Mesenchymal stem cell (in vitro differentiated cells and primary cell): Measurements from ENCODE around the gene RPS6KA5.

Experiments
- DNase-seq: peaks from one replicate; pipeline ENCODE4 v3.0.0-alpha.2; 2013
- H2AFZ ChIP-seq: one replicate; pipeline ENCODE4 v1.6.1; 2013; ENCODE audit warnings: low read depth, mild to moderate bottlenecking, control low read depth, inconsistent platforms, low read length, moderate library complexity
- H2AK5ac ChIP-seq: 2 replicates; pipeline ENCODE4 v1.6.1; 2013; ENCODE audit warnings: low read length, moderate library complexity, mild to moderate bottlenecking, inconsistent platforms; ENCODE audit not compliant: severe bottlenecking
- H2BK120ac ChIP-seq: one replicate; pipeline ENCODE4 v1.6.1; 2013; ENCODE audit warnings: low read depth, mild to moderate bottlenecking, inconsistent platforms, low read length, moderate library complexity
- H2BK12ac ChIP-seq, 2 experiments: one replicate each; pipeline ENCODE4 v1.6.1; 2013; ENCODE audit warnings: inconsistent platforms in 2 of 2, low read length in 2 of 2, mild to moderate bottlenecking in 2 of 2, moderate library complexity in 2 of 2, control low read depth in 1 of 2
- H2BK15ac ChIP-seq: one replicate; pipeline ENCODE4 v1.6.1; 2013; ENCODE audit warnings: mild to moderate bottlenecking, low read depth, inconsistent platforms; ENCODE audit not compliant: poor library complexity, severe bottlenecking
- H2BK5ac ChIP-seq: 2 replicates; pipeline ENCODE4 v1.6.1; 2013; ENCODE audit warnings: low read depth, mild to moderate bottlenecking, low read length, control low read depth, inconsistent platforms; ENCODE audit not compliant: poor library complexity, severe bottlenecking
- H3K14ac ChIP-seq, 2 experiments: one replicate each; pipeline ENCODE4 v1.6.1; 2013; ENCODE audit warnings: inconsistent platforms in 2 of 2, low read length in 2 of 2, control low read depth in 1 of 2, mild to moderate bottlenecking in 1 of 2, moderate library complexity in 1 of 2
- H3K18ac ChIP-seq, 2 experiments: one replicate each; pipeline ENCODE4 v1.6.1; 2013; ENCODE audit warnings: inconsistent platforms in 2 of 2, low read length in 2 of 2, control low read depth in 1 of 2, low read depth in 1 of 2, mild to moderate bottlenecking in 1 of 2
- H3K23ac ChIP-seq, 2 experiments: one replicate each; pipeline ENCODE4 v1.6.1; 2013; ENCODE audit warnings: inconsistent platforms in 2 of 2, low read length in 2 of 2, mild to moderate bottlenecking in 2 of 2, moderate library complexity in 2 of 2, control low read depth in 1 of 2
- H3K27ac ChIP-seq: 2 replicates; pipeline ENCODE4 v1.5.1; 2013; ENCODE audit warnings: mild to moderate bottlenecking, moderate library complexity, low read length, control low read depth, inconsistent platforms; ENCODE audit not compliant: poor library complexity, severe bottlenecking
- H3K27me3 ChIP-seq, 2 experiments: 2 replicates each; pipeline versions ENCODE4 v1.6.1 to v1.7.0; 2013; ENCODE audit warnings: low read length in 2 of 2, mild to moderate bottlenecking in 2 of 2, moderate library complexity in 2 of 2, control low read depth in 1 of 2, inconsistent platforms in 1 of 2; ENCODE audit not compliant: control insufficient read depth in 1 of 2, insufficient read depth in 1 of 2
- H3K36me3 ChIP-seq, 2 experiments: 2 replicates each; pipeline versions ENCODE4 v1.6.1 to v1.7.0; 2013; ENCODE audit warnings: low read length in 2 of 2, control low read depth in 1 of 2, inconsistent platforms in 1 of 2, low read depth in 1 of 2, mild to moderate bottlenecking in 1 of 2; ENCODE audit not compliant: insufficient read depth in 2 of 2, control insufficient read depth in 1 of 2
- H3K4ac ChIP-seq, 2 experiments: one replicate each; pipeline ENCODE4 v1.6.1; 2013; ENCODE audit warnings: inconsistent platforms in 2 of 2, low read length in 2 of 2, mild to moderate bottlenecking in 2 of 2, moderate library complexity in 2 of 2, control low read depth in 1 of 2, low read depth in 1 of 2
- H3K4me1 ChIP-seq: 2 replicates; pipeline ENCODE4 v1.6.1; 2013; ENCODE audit warnings: low read depth, low read length, control low read depth; ENCODE audit not compliant: control insufficient read depth, insufficient read depth
- H3K4me2 ChIP-seq: 2 replicates; pipeline ENCODE4 v1.6.1; 2013; ENCODE audit warnings: low read length, mild to moderate bottlenecking, inconsistent platforms; ENCODE audit not compliant: poor library complexity, severe bottlenecking
- H3K4me3 ChIP-seq, 2 experiments: 2 replicates each; pipeline versions ENCODE4 v1.5.1 to v1.7.0; 2013; ENCODE audit warnings: low read length in 2 of 2, mild to moderate bottlenecking in 2 of 2, control low read depth in 1 of 2, low read depth in 1 of 2; ENCODE audit not compliant: insufficient read depth in 1 of 2
- H3K79me1 ChIP-seq: replicated peaks from 2 replicates; pipeline ENCODE4 v1.6.1; 2013; ENCODE audit warnings: mild to moderate bottlenecking, control low read depth, low read length, inconsistent platforms; ENCODE audit not compliant: poor library complexity, severe bottlenecking
- H3K9ac ChIP-seq: 2 replicates; pipeline ENCODE4 v1.7.0; 2013; ENCODE audit warnings: mild to moderate bottlenecking, low read length, moderate library complexity
- H3K9me3 ChIP-seq: 2 replicates; pipeline ENCODE4 v1.7.0; 2013; ENCODE audit warnings: mild to moderate bottlenecking, low read length; ENCODE audit not compliant: control insufficient read depth
- H4K8ac ChIP-seq: one replicate; pipeline ENCODE4 v1.6.1; 2013; ENCODE audit warnings: inconsistent platforms, mild to moderate bottlenecking, low read length, moderate library complexity
- H4K91ac ChIP-seq: one replicate; pipeline ENCODE4 v1.6.1; 2013; ENCODE audit warnings: mild to moderate bottlenecking, low read length, inconsistent platforms
- WGBS: methylation state at CpG from one replicate; pipeline ENCODE4 v1.1.7; 2013; ENCODE audit warnings: mixed read lengths; 5-methylcytosine and 5-hydroxymethylcytosine counted together

The RPS6KA5 gene

DNA sequence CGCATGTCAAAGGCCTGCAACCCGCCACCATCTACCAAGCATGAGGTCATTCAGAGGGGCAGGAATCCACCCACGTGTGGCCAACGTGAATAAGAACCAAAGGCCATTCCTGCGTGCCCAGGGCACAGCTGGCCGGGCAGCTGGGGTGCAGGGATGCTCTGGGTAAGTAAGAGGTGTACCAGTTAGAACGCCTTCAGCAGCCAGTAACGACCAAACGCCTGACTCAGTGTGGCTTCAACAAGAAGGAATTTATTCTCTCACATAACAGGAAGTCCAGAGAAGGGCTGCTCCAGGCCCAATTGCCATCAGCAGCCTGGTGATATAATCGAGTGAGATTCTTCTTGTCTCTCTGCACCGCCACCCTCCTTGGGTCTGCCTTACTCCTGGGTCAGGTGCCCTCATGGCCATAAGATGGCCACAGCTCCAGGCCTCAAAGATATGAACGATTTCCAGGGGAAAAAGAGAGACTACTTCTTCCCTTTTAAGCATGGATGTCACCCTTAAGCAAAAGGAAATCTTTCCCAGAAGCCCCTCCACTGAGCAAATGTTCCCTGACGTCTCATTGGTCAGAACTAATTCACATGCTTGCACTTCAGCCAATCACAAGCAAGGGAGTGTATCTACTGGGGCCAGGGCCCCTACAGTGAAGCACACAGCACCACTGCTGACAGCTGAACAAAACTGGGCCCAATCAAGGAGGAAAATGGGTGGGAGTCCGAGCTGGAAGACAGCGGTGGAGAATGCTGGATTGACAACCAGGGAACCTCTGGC lies 251.5 kb downstream of the RPS6KA5 start:
- Histone ChIP-seq H2AK5ac (peak overlapping the region; percentile 8), H3K36me3 (peaks cover 0 to 12% of the 10 kb centered on the region in 2 experiments), H3K4me3 (no peak overlapping the region), H3K4ac (peak overlapping the region in 1 of 2 experiments; percentile 28), H3K9me3 (no peaks in the 10 kb centered on the region), H3K4me1 (peaks cover 39% of the 10 kb centered on the region), H3K14ac (peak overlapping the region in 1 of 2 experiments; percentile 2), H4K91ac (peak overlapping the region; percentile 3), H3K79me1 (peaks cover 54% of the 10 kb centered on the region), H3K23ac (no peak overlapping the region), H3K9ac (no peak overlapping the region), H2BK15ac (no peak overlapping the region), H3K18ac (peak overlapping the region in 1 of 2 experiments; percentile 1), H2BK120ac (no peak overlapping the region), H2AFZ (no peak overlapping the region), H3K4me2 (no peak overlapping the region), H4K8ac (no peak overlapping the region), H2BK12ac (no peak overlapping the region), H3K27ac (no peak overlapping the region), H2BK5ac (no peak overlapping the region), H3K27me3 (no peaks in the 10 kb centered on the region)
- 82% methylated on average over 15 of the region's 15 CpGs for WGBS
- no peak for DNase-seq

DNA sequence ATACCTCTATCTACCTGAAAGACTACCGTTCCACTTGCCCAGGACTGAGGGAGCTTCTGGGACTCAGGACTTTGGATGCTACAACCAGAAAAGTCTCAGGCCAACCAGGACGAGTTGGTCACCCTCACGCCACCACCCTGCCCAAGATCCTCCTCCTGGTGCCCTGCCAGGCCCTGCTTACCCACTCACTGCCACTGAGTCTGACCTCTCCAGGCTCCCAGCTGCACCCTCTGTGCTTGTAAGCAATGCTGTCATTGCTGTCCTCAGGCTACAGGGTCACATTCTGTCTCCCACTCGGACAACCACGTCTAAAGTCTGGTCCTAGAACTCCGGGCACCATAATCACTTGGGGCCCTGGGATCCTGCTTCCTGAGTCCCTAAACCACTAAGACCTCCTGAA lies 253.4 kb downstream of the RPS6KA5 start:
- no peaks in the 10 kb centered on the region for H3K9me3 ChIP-seq
- H2BK120ac ChIP-seq, result no peak overlapping the region
- peak overlapping the region; percentile 16 for H4K91ac ChIP-seq
- peaks cover 49% of the 10 kb centered on the region for H3K4me1 ChIP-seq
- no peak overlapping the region for H3K4me3 ChIP-seq
- no peak overlapping the region for H3K4me2 ChIP-seq
- H3K14ac ChIP-seq, result peak overlapping the region in 1 of 2 experiments; percentile 67
- 81% methylated on average over 6 of the region's 6 CpGs for WGBS
- DNase-seq, result no peak
- no peak overlapping the region for H2BK5ac ChIP-seq
- peak overlapping the region in 1 of 2 experiments; percentile 46 for H3K18ac ChIP-seq
- no peak overlapping the region for H2BK15ac ChIP-seq
- peak overlapping the region; percentile 53 for H3K9ac ChIP-seq
- peaks cover 0 to 8% of the 10 kb centered on the region in 2 experiments for H3K36me3 ChIP-seq
- H4K8ac ChIP-seq, result no peak overlapping the region
- H3K4ac ChIP-seq, result no peak overlapping the region
- no peaks in the 10 kb centered on the region for H3K27me3 ChIP-seq
- no peak overlapping the region for H2BK12ac ChIP-seq
- H3K27ac ChIP-seq, result no peak overlapping the region
- no peak overlapping the region for H2AFZ ChIP-seq
- H3K79me1 ChIP-seq, result peaks cover 50% of the 10 kb centered on the region
- peak overlapping the region; percentile 49 for H2AK5ac ChIP-seq
- H3K23ac ChIP-seq, result peak overlapping the region in 1 of 2 experiments; percentile 90

DNA sequence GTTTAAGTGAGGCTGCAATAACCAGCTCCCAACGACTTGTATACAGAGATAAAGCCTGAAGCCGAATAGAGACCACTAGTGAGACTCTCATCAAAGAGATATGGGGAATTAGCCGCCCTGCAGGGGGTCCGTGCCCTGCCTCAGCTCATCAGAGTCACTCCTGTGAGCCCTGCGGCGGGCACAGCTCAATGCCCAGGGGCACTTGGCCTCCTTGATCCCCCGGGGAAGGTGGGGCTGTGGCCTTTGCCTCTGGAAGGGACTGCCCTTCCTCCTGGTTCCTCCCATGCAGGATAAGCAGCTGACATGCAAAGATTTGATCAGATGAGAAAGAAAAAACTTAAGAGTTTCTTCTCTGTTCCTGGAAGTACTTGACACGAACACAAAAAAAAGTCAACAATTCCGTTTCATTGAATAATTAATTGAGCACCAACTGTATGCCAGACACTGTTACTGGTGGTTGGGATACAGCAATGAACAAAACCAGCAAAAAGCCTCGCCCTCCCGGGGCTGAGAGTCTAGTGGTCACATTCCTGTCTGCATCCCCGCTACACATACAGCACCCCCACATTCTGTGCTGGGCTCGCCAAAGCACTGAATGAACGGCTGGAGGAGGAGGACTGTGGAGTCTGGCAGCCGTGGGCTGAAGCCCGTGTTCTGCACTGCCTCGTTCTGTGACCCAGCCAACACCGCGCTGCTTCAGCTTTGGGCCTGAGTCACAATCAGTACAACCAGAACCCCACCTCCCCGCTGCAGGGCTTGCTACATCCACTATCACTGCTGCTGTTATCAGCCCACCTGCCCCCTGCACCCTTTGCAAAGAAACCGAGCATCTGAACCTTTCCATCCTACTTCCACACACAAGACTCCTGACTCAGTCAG lies 254.5 kb downstream of the RPS6KA5 start:
- Histone ChIP-seq H2BK5ac (no peak overlapping the region), H3K27ac (no peak overlapping the region), H3K4me3 (peak overlapping the region in 1 of 2 experiments; percentile 9), H3K14ac (no peak overlapping the region), H3K9me3 (no peaks in the 10 kb centered on the region), H3K4me2 (no peak overlapping the region), H2AFZ (no peak overlapping the region), H4K91ac (peak overlapping the region; percentile 78), H3K4ac (peak overlapping the region in 1 of 2 experiments; percentile 11), H3K18ac (peak overlapping the region; percentile 11 to 42), H3K79me1 (peaks cover 46% of the 10 kb centered on the region), H3K27me3 (no peaks in the 10 kb centered on the region), H4K8ac (peak overlapping the region; percentile 69), H2BK120ac (no peak overlapping the region), H3K9ac (no peak overlapping the region), H3K23ac (peak overlapping the region in 1 of 2 experiments; percentile 36), H3K4me1 (peaks cover 49% of the 10 kb centered on the region), H2BK15ac (peak overlapping the region; percentile 33), H2AK5ac (peak overlapping the region; percentile 13), H3K36me3 (peaks cover 0 to 8% of the 10 kb centered on the region in 2 experiments), H2BK12ac (peak overlapping the region in 1 of 2 experiments; percentile 29)
- DNase-seq, result no peak
- 91% methylated on average over 21 of the region's 21 CpGs for WGBS

GRCh38 chr14:90805084-90805391 lies 255.4 kb downstream of the RPS6KA5 start:
- no peak overlapping the region for H4K91ac ChIP-seq
- no peak overlapping the region for H3K27ac ChIP-seq
- no peak for DNase-seq
- no peaks in the 10 kb centered on the region for H3K27me3 ChIP-seq
- no peak overlapping the region for H3K18ac ChIP-seq
- H2BK12ac ChIP-seq, result no peak overlapping the region
- H3K4me1 ChIP-seq, result peaks cover 44% of the 10 kb centered on the region
- H3K79me1 ChIP-seq, result peaks cover 46% of the 10 kb centered on the region
- no peak overlapping the region for H2BK120ac ChIP-seq
- H2BK15ac ChIP-seq, result no peak overlapping the region
- peak overlapping the region in 1 of 2 experiments; percentile 46 for H3K14ac ChIP-seq
- H4K8ac ChIP-seq, result no peak overlapping the region
- H2BK5ac ChIP-seq, result no peak overlapping the region
- no peaks in the 10 kb centered on the region for H3K9me3 ChIP-seq
- H2AK5ac ChIP-seq, result no peak overlapping the region
- H3K4me3 ChIP-seq, result no peak overlapping the region
- H3K4ac ChIP-seq, result peak overlapping the region in 1 of 2 experiments; percentile 30
- WGBS, result 98% methylated on average over 13 of the region's 13 CpGs
- no peak overlapping the region for H3K23ac ChIP-seq
- no peak overlapping the region for H3K4me2 ChIP-seq
- no peak overlapping the region for H3K9ac ChIP-seq
- no peak overlapping the region for H2AFZ ChIP-seq
- H3K36me3 ChIP-seq, result peaks cover 0 to 8% of the 10 kb centered on the region in 2 experiments
